ENCODE measurements around the gene CLASRP. TPM values are rescaled to one million over a fixed set of nuclear protein-coding genes. Genes with fewer than 3 reads are reported as not detected.
"Not testable (repeated sequence)": the region's sequence is repeated elsewhere in the genome, so short reads cannot be mapped to it uniquely, and the experiment has no call there.

Gene CLASRP
- total RNA-seq, 1 donor from 2014 or later = 19.2 TPM

DNA sequence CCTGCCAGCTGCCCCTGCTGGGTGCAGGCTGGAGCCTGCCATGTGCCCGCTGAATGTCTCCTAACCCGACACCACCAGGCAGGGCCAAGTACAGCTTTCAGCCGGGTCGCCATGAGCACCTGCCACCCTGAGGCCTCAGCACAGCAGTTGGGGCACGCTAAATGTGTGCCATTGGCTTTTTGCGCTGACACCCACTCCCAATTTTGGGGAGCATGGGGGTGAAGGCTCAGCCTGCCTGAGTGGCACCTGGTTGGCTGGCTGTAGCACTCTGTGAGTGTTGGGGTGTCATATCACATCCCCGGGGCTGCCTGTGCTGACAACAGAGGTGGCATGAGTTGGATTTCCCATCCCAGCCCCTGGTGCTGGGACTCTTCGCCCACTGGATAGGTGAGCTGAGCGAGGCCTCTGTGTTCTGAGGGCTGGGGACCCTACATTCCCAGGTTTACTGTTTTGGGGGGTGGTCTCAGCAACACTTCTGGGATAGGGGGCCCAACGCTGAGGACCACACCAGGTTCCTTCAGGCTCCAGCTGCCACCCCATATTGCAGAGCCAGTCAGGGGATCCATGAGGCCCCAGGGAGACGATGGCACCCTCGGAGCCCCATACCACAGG lies 44.8 kb upstream of the CLASRP start:
- Histone ChIP-seq H3K4me3 (ENCODE audit: low read depth, low read length) (no peak overlapping the region), H3K27me3 (ENCODE audit: control insufficient read depth, insufficient read depth, low read length) (no peaks in the 10 kb centered on the region), H3K36me3 (ENCODE audit: control insufficient read depth, insufficient read depth, low read length) (peaks cover 11% of the 10 kb centered on the region)
- DNase-seq (ENCODE audit: low read depth) = no peak
- FAIRE-seq = no peak
- TF ChIP-seq CTCF (IDR thresholded peaks at IDR 0.05; ENCODE audit: insufficient read depth, low read length, severe bottlenecking) = no peak

DNA sequence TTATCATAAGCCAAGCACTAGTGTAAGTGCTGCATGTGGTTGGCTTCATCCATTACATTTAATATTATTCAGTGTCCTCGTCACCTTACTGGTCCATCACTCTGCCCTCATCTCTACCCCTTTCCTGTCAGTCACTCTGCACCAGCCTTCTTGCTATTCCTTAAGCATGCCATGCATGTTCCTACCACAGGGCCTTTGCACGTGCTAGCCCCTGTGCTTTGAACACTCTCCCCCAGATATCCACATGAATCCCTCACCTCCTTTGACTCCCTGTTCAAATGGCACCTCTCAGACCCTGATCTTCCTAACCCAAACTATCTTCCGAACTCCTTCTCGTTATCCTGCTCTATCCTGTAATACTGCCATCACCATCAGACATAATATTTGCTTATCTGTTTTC lies 40.8 kb upstream of the CLASRP start:
- FAIRE-seq = no peak
- no peak for DNase-seq (ENCODE audit: low read depth)

DNA sequence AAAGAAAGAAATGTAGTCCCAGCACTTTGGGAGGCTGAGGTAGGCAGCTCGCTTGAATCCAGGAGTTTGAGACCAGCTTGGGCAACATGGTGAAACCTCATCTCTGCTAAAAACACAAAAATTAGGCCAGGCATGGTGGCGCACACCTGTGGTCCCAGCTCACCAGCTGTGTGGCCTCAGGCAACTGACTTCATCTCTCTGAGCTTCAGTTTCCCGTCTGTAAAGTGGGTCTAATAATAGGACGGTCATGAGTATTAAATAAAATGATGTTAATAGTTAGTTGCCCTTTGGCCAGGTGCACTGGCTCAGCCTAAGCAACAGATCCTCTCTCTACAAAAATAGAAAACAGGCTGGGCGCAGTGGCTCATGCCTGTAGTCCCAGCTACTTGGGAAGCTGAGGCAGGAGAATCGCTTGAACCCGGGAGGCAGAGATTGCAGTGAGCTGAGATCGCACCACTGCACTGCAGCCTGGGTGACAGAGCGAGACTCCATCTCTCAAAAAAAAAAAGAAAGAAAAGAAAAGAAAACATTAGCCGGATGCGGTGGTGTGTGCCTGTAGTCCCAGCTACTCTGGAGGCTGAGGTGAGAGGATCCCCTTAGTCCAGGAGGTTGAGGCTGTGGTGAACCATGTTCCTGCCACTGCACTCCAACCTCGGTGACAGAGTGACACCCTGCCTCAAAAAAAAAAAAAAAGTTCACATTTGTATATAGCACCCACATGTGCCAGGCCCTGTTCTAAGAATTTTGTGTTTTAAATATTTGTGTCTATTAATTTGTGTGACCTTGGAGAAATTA lies 39.5 kb upstream of the CLASRP start:
- H3K4me3 ChIP-seq (ENCODE audit: low read depth, low read length); DNase-seq (ENCODE audit: low read depth); FAIRE-seq; H3K36me3 ChIP-seq (ENCODE audit: control insufficient read depth, insufficient read depth, low read length); H3K27me3 ChIP-seq (ENCODE audit: control insufficient read depth, insufficient read depth, low read length): not testable (repeated sequence)

More for the DNA sequence above, 40.8 kb upstream of the CLASRP start:
- H3K4me3 ChIP-seq (ENCODE audit: low read depth, low read length) = no peak overlapping the region
- TF ChIP-seq CTCF (IDR thresholded peaks at IDR 0.05; ENCODE audit: insufficient read depth, low read length, severe bottlenecking) = no peak
- no peaks in the 10 kb centered on the region for H3K27me3 ChIP-seq (ENCODE audit: control insufficient read depth, insufficient read depth, low read length)
- H3K36me3 ChIP-seq (ENCODE audit: control insufficient read depth, insufficient read depth, low read length) = no peaks in the 10 kb centered on the region

DNA sequence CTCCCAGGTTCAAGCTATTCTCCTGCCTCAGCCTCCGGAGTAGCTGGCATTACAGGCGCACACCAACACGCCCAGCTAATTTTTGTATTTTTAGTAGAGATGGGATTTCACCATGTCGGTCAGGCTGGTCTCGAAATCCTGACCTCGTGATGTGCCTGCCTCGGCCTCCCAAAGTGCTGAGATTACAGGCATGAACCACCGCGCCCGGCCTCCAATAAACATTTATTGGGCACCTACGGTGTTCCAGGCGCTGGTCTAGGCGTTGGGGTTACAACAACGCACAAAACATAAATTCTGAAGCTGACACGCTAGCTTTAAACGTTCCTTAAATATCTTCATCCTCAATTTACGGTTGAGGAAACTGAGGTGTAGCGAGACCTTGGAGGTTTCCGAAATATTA lies 38.2 kb upstream of the CLASRP start:
- not testable (repeated sequence) for H3K4me3 ChIP-seq (ENCODE audit: low read depth, low read length); H3K36me3 ChIP-seq (ENCODE audit: control insufficient read depth, insufficient read depth, low read length); FAIRE-seq; DNase-seq (ENCODE audit: low read depth); H3K27me3 ChIP-seq (ENCODE audit: control insufficient read depth, insufficient read depth, low read length)

- H3K27me3 ChIP-seq (ENCODE audit: control insufficient read depth, insufficient read depth, low read length) = no peaks in the 10 kb centered on the region
- H3K36me3 ChIP-seq (ENCODE audit: control insufficient read depth, insufficient read depth, low read length) = no peaks in the 10 kb centered on the region
- no peak for TF ChIP-seq CTCF (IDR thresholded peaks at IDR 0.05; ENCODE audit: insufficient read depth, low read length, severe bottlenecking)
- H3K4me3 ChIP-seq (ENCODE audit: low read depth, low read length) = peak within 1 kb of the TSS; percentile 86
- FAIRE-seq = no peak
- peak; percentile 52 for DNase-seq (ENCODE audit: low read depth)
These were observed 37.6 kb upstream of the CLASRP start, which contains the start of gene RELB for GRCh38 chr19:45001087-45001739. Gene RELB, plus strand, starts transcription at chr19:45001464. Its CDS starts 116 bp downstream, at chr19:45001580.

- H3K4me3 ChIP-seq (ENCODE audit: low read depth, low read length) = no peak overlapping the region
- FAIRE-seq (no peak), DNase-seq (ENCODE audit: low read depth) (no peak)
- no peak for TF ChIP-seq CTCF (IDR thresholded peaks at IDR 0.05; ENCODE audit: insufficient read depth, low read length, severe bottlenecking)
- peaks cover 2% of the 10 kb centered on the region for H3K36me3 ChIP-seq (ENCODE audit: control insufficient read depth, insufficient read depth, low read length)
- H3K27me3 ChIP-seq (ENCODE audit: control insufficient read depth, insufficient read depth, low read length) = no peaks in the 10 kb centered on the region
These were observed 35.4 kb upstream of the CLASRP start for GRCh38 chr19:45003485-45003884.
